ENCODE data around the gene AOPEP. TPM values are rescaled to one million over a fixed set of nuclear protein-coding genes. Genes with fewer than 3 reads are reported as not detected.

AOPEP gene
- polyA plus RNA-seq, 1 of the 3 experiments (the other 2 are of a cell fraction) = 54.6 TPM

DNA sequence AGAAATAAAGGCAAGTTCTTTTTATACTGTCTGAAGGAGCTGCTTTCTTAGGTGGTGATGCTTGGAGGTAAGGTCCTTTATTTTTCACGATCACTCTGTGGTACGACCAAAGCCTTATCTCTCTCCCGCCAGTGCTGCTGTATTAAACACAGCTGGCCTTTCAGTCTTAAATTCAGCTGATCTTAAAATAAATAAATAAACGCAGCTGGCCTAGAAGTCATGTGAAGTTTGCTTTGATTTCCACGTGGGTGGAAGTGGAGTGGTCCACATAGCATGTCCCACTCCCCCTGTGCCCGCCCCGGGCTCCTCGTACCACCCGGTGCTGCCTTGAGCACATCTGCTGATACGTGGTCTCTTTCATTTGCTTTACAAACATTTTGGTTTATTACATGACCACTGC is 330.6 kb downstream of the AOPEP start:
- CTCF ChIA-PET = interaction anchor here (0.8 to 1.9 kb wide), 9 partner anchors 10 to 212 kb away, joined by 3 to 6 read pairs (median 4); no protein-coding TSS in a partner anchor
- H3K9me2 ChIP-seq = no peaks in the 10 kb centered on the region
- H4K20me1 ChIP-seq (ENCODE audit: insufficient read depth) = peaks cover 55% of the 10 kb centered on the region
- no peaks in the 10 kb centered on the region for H3K9me3 ChIP-seq
- DNase-seq = peak; percentile 49
- WGBS (ENCODE audit: low lambda C conversion rate) = 62% methylated on average over 10 of the region's 10 CpGs
- no peak overlapping the region for H2AFZ ChIP-seq (ENCODE audit: low read depth)
- H3F3A ChIP-seq (replicated peaks; ENCODE audit: insufficient read depth) = peaks cover 25% of the 10 kb centered on the region
- POLR2A ChIA-PET = interaction anchor here (1.3 to 2.0 kb wide), 2 partner anchors 10 to 31 kb away, joined by 3 to 7 read pairs; no protein-coding TSS in a partner anchor
- H3K4me2 ChIP-seq = peak overlapping the region; percentile 87
- peak overlapping the region; percentile 83 to 96; a peak in 3 of 4 replicates for H3K27ac ChIP-seq (ENCODE audit: low read depth in 2 of 2, low read length in 1 of 2)
- H3K4me3 ChIP-seq (ENCODE audit: low read depth in 2 of 2, low read length in 1 of 2) = peak overlapping the region in 1 of 2 experiments; percentile 26; a peak in 2 of 4 replicates
- H3K36me3 ChIP-seq (replicated peaks in 1 of 2; ENCODE audit: control insufficient read depth in 1 of 2, insufficient read depth in 2 of 2, low read length in 1 of 2) = peaks cover 24 to 51% of the 10 kb centered on the region in 2 experiments
- TF ChIP-seq GATA2 (CRISPR knock-in tag; IDR thresholded peaks at IDR 0.05) (peak; percentile 55), MXI1 (IDR thresholded peaks at IDR 0.05; ENCODE audit: low read depth, low read length) (peak; percentile 93), RFX5 (IDR thresholded peaks at IDR 0.05; ENCODE audit: low read length) (no peak), RXRA (IDR thresholded peaks at IDR 0.05; ENCODE audit: borderline replicate concordance, low read depth) (no peak), FOSL2 (IDR thresholded peaks at IDR 0.05; ENCODE audit: borderline replicate concordance, low read depth) (no peak)
- TF ChIP-seq, protein P1, sequence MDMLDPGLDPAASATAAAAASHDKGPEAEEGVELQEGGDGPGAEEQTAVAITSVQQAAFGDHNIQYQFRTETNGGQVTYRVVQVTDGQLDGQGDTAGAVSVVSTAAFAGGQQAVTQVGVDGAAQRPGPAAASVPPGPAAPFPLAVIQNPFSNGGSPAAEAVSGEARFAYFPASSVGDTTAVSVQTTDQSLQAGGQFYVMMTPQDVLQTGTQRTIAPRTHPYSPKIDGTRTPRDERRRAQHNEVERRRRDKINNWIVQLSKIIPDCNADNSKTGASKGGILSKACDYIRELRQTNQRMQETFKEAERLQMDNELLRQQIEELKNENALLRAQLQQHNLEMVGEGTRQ (IDR thresholded peaks at IDR 0.05; ENCODE audit: borderline replicate concordance, low read depth, low read length) = no peak
- H3K27me3 ChIP-seq (ENCODE audit: insufficient read depth) = no peaks in the 10 kb centered on the region
- peak overlapping the region; percentile 71; the same call in 1 of the 2 replicates for H3K9ac ChIP-seq
- peaks cover 98% of the 10 kb centered on the region for H3K79me2 ChIP-seq (ENCODE audit: insufficient read depth)
- peaks cover 59 to 61% of the 10 kb centered on the region in 2 experiments for H3K4me1 ChIP-seq (ENCODE audit: control insufficient read depth in 1 of 2, insufficient read depth in 2 of 2, low read depth in 1 of 2, low read length in 1 of 2)

DNA sequence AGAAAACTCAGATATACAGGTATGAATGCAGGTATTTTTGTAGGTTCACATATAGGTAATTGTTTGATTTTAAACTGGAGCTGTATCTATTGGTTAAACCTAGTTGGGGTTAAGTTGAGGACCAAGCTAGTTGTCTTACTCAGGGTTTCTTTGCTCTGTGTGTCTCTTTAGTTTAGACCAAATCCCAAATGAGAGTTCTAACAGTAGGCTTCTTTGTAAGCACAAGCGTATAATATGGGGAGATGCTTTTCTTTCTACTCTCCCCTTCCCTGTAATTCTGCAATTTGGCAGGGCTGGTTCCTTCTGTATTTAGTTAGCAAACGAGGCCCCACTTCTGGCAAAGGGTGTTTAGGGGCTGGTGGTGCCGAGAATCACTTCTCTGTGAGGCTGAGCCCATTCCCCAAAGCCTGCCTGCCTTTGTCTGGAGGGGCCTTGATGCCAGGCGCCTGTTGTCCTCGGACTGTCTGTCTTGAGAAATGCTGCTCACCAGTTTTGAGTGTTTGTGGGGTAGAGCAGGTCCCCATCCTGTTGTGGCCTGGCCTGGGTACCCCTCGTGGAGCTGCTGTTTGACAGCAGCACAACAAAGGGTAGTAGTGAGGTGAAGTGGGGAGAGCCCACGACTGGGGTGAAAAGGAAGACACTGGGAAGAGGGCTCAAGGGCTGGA is 331.8 kb downstream of the AOPEP start:
- CTCF ChIA-PET = interaction anchor here (0.6 to 1.2 kb wide), 4 partner anchors 14 to 276 kb away, joined by 3 to 4 read pairs (median 3); no protein-coding TSS in a partner anchor
- peaks cover 55% of the 10 kb centered on the region for H4K20me1 ChIP-seq (ENCODE audit: insufficient read depth)
- 83% methylated on average over 7 of the region's 7 CpGs for WGBS (ENCODE audit: low lambda C conversion rate)

More for the DNA sequence above, 331.8 kb downstream of the AOPEP start:
- TF ChIP-seq, protein P2, sequence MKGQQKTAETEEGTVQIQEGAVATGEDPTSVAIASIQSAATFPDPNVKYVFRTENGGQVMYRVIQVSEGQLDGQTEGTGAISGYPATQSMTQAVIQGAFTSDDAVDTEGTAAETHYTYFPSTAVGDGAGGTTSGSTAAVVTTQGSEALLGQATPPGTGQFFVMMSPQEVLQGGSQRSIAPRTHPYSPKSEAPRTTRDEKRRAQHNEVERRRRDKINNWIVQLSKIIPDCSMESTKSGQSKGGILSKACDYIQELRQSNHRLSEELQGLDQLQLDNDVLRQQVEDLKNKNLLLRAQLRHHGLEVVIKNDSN (IDR thresholded peaks at IDR 0.05; ENCODE audit: borderline replicate concordance, low read depth) = no peak
- no peak for TF ChIP-seq GATA2 (CRISPR knock-in tag; IDR thresholded peaks at IDR 0.05)
- TF ChIP-seq EZH2phosphoT487 (IDR thresholded peaks at IDR 0.05; ENCODE audit: borderline replicate concordance, low read depth) = no peak
- TF ChIP-seq, protein P3, sequence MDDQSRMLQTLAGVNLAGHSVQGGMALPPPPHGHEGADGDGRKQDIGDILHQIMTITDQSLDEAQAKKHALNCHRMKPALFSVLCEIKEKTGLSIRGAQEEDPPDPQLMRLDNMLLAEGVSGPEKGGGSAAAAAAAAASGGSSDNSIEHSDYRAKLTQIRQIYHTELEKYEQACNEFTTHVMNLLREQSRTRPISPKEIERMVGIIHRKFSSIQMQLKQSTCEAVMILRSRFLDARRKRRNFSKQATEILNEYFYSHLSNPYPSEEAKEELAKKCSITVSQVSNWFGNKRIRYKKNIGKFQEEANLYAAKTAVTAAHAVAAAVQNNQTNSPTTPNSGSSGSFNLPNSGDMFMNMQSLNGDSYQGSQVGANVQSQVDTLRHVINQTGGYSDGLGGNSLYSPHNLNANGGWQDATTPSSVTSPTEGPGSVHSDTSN (IDR thresholded peaks at IDR 0.05) = no peak
- TF ChIP-seq RAD21 (IDR thresholded peaks at IDR 0.05; ENCODE audit: low read length) = no peak
- no peak for TF ChIP-seq RFX5 (IDR thresholded peaks at IDR 0.05; ENCODE audit: low read length)
- TF ChIP-seq RCOR1 (IDR thresholded peaks at IDR 0.05; ENCODE audit: low read length) = no peak
- TF ChIP-seq SIN3A (IDR thresholded peaks at IDR 0.05; ENCODE audit: borderline replicate concordance, low read depth, low read length) = no peak
- TF ChIP-seq EP300 (IDR thresholded peaks at IDR 0.05; ENCODE audit: borderline replicate concordance in 1 of 2, low read depth in 1 of 2, low read length in 1 of 2) = no peak
- no peak for TF ChIP-seq YY1 (IDR thresholded peaks at IDR 0.05; ENCODE audit: low read depth)
- no peak for TF ChIP-seq JUND (IDR thresholded peaks at IDR 0.05)
- TF ChIP-seq FOXM1 (IDR thresholded peaks at IDR 0.05; ENCODE audit: low read depth) = no peak
- TF ChIP-seq MXI1 (IDR thresholded peaks at IDR 0.05; ENCODE audit: low read depth, low read length) = no peak
- no peak for TF ChIP-seq FOXJ3 (CRISPR knock-in tag; IDR thresholded peaks at IDR 0.05)
- H3F3A ChIP-seq (replicated peaks; ENCODE audit: insufficient read depth) = peaks cover 22% of the 10 kb centered on the region
- peaks cover 61 to 68% of the 10 kb centered on the region in 2 experiments for H3K4me1 ChIP-seq (ENCODE audit: control insufficient read depth in 1 of 2, insufficient read depth in 2 of 2, low read depth in 1 of 2, low read length in 1 of 2)
- POLR2A ChIA-PET = interaction anchor here (2.0 kb wide), 1 partner anchor 9 kb away, joined by 7 read pairs; no protein-coding TSS in a partner anchor
- H3K9me2 ChIP-seq = no peaks in the 10 kb centered on the region
- H3K9me3 ChIP-seq = no peaks in the 10 kb centered on the region
- no peak overlapping the region for H2AFZ ChIP-seq (ENCODE audit: low read depth)
- peaks cover 20 to 57% of the 10 kb centered on the region in 2 experiments for H3K36me3 ChIP-seq (replicated peaks in 1 of 2; ENCODE audit: control insufficient read depth in 1 of 2, insufficient read depth in 2 of 2, low read length in 1 of 2)
- no peak for DNase-seq
- no peak overlapping the region; a peak in 1 of 4 replicates for H3K4me3 ChIP-seq (ENCODE audit: low read depth in 2 of 2, low read length in 1 of 2)
- H3K27ac ChIP-seq (ENCODE audit: low read depth in 2 of 2, low read length in 1 of 2) = peak overlapping the region; percentile 58 to 96; a peak in 3 of 4 replicates
- no peaks in the 10 kb centered on the region for H3K27me3 ChIP-seq (ENCODE audit: insufficient read depth)
- H3K79me2 ChIP-seq (ENCODE audit: insufficient read depth) = peaks cover 98% of the 10 kb centered on the region
- H3K4me2 ChIP-seq = peak overlapping the region; percentile 87; the same call in 1 of the 2 replicates
- no peak overlapping the region for H3K9ac ChIP-seq
